ENCODE measurements around the gene B3GALT5. TPM values are rescaled to one million over a fixed set of nuclear protein-coding genes. Genes with fewer than 3 reads are reported as not detected.

B3GALT5 gene
- total RNA-seq, 2 donors from 2014 or later = 0.14 TPM; not detected in 1

DNA sequence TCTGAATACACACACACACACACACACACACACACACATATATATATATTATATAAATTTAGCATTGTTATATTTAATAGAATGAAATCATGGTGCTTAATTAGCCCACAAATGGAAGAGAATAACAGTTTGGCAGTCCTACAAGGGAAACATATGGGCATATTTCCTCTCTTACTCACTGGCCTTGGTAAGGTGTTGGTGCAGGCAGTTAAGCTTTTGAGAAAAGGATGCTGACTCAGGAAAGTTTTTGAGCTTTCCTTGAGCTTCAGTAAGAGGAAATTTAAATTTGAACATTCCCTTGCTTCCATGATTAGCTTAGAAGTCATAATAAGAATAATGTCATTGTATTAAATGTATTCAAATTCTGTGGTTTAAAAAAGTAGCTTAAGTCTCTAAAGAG, 37.0 kb upstream of the B3GALT5 start:
- H3K27me3 ChIP-seq (replicated peaks; ENCODE audit: insufficient read depth) = no peaks in the 10 kb centered on the region
- H3K36me3 ChIP-seq = no peaks in the 10 kb centered on the region
- no peak overlapping the region for H3K4me3 ChIP-seq
- H3K9me3 ChIP-seq = no peaks in the 10 kb centered on the region
- ATAC-seq (ENCODE audit: insufficient number of reproducible peaks, low FRiP score, low read depth) (no peak), DNase-seq (ENCODE audit: low spot score) (no peak)
- H3K27ac ChIP-seq = no peak overlapping the region
- TF ChIP-seq, protein P1, sequence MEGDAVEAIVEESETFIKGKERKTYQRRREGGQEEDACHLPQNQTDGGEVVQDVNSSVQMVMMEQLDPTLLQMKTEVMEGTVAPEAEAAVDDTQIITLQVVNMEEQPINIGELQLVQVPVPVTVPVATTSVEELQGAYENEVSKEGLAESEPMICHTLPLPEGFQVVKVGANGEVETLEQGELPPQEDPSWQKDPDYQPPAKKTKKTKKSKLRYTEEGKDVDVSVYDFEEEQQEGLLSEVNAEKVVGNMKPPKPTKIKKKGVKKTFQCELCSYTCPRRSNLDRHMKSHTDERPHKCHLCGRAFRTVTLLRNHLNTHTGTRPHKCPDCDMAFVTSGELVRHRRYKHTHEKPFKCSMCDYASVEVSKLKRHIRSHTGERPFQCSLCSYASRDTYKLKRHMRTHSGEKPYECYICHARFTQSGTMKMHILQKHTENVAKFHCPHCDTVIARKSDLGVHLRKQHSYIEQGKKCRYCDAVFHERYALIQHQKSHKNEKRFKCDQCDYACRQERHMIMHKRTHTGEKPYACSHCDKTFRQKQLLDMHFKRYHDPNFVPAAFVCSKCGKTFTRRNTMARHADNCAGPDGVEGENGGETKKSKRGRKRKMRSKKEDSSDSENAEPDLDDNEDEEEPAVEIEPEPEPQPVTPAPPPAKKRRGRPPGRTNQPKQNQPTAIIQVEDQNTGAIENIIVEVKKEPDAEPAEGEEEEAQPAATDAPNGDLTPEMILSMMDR (IDR thresholded peaks at IDR 0.05) = no peak
- H3K4me1 ChIP-seq (ENCODE audit: control insufficient read depth in 1 of 2, low read depth in 2 of 2) = no peaks in the 10 kb centered on the region

- H3K4me1 ChIP-seq (ENCODE audit: control insufficient read depth in 1 of 2, low read depth in 2 of 2) = no peaks in the 10 kb centered on the region
- no peak overlapping the region for H3K4me3 ChIP-seq
- TF ChIP-seq, protein P1 (IDR thresholded peaks at IDR 0.05) = no peak
- H3K27ac ChIP-seq = no peak overlapping the region
- H3K27me3 ChIP-seq (replicated peaks; ENCODE audit: insufficient read depth) = no peaks in the 10 kb centered on the region
- DNase-seq (ENCODE audit: low spot score) (no peak), ATAC-seq (ENCODE audit: insufficient number of reproducible peaks, low FRiP score, low read depth) (no peak)
- H3K36me3 ChIP-seq = no peaks in the 10 kb centered on the region
- no peaks in the 10 kb centered on the region for H3K9me3 ChIP-seq
These were observed 36.1 kb upstream of the B3GALT5 start for GRCh38 chr21:39576518-39577128.

DNA sequence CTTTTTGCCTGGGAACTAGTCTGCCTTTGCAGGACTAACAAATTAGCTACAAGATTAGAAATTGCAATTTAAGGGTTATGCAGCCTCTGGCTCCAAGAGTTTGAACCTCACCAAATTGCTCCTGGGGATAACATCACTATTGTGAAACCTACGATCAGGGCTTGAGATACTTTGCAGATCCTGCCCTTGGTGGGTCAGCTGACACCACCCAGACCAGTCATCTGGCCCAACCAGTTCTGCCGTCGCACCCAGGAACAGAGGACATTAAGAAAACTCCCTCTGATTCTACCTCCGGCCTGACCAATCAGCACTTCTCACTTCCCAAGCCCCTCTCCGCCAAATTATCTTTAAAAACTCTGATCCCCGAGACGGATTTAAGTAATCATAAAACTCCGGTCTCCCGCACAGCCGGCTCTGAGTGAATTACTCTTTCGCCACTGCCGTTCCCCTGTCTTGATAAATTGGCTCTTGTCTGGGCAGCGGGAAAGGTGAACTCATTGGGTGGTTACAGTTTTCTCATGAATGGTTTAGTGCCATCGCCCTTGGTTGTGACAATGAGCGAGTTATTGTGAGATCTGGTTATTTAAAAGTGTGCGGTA, 32.9 kb upstream of the B3GALT5 start:
- no peaks in the 10 kb centered on the region for H3K36me3 ChIP-seq
- H3K4me1 ChIP-seq (ENCODE audit: control insufficient read depth in 1 of 2, low read depth in 2 of 2) = no peaks in the 10 kb centered on the region
- no peaks in the 10 kb centered on the region for H3K9me3 ChIP-seq
- TF ChIP-seq, protein P1 (IDR thresholded peaks at IDR 0.05) = no peak
- no peak for DNase-seq (ENCODE audit: low spot score)
- ATAC-seq (ENCODE audit: insufficient number of reproducible peaks, low FRiP score, low read depth) = no peak
- no peaks in the 10 kb centered on the region for H3K27me3 ChIP-seq (replicated peaks; ENCODE audit: insufficient read depth)
- no peak overlapping the region for H3K4me3 ChIP-seq
- no peak overlapping the region for H3K27ac ChIP-seq

DNA sequence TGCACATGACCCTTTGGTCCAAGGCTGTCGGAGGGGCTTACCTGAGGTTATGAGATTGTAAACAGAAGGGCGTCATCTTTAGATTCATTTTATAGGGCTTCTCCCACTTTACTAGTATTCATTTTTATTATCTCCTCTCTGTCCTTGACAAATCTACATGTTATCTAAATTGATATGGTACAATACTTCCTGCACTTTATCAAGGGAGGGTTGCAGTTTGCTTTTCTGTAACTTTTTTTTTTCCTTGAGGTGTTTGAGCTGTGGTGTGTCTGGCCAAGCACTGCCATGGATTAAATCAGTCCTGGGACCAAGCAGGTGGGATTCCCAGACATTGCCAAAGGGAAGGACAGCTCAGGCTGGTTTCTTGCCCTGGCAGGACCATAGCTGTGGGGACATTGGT, 32.0 kb upstream of the B3GALT5 start:
- DNase-seq (ENCODE audit: low spot score) (no peak), ATAC-seq (ENCODE audit: insufficient number of reproducible peaks, low FRiP score, low read depth) (no peak)
- TF ChIP-seq, protein P1 (IDR thresholded peaks at IDR 0.05) = no peak
- H3K27me3 ChIP-seq (replicated peaks; ENCODE audit: insufficient read depth) = no peaks in the 10 kb centered on the region
- no peak overlapping the region for H3K4me3 ChIP-seq
- no peaks in the 10 kb centered on the region for H3K4me1 ChIP-seq (ENCODE audit: control insufficient read depth in 1 of 2, low read depth in 2 of 2)
- H3K27ac ChIP-seq = no peak overlapping the region
- H3K36me3 ChIP-seq = no peaks in the 10 kb centered on the region
- H3K9me3 ChIP-seq = no peaks in the 10 kb centered on the region

- Histone ChIP-seq H3K4me3 (no peak overlapping the region), H3K36me3 (no peaks in the 10 kb centered on the region), H3K27ac (no peak overlapping the region), H3K9me3 (no peaks in the 10 kb centered on the region), H3K4me1 (ENCODE audit: control insufficient read depth in 1 of 2, low read depth in 2 of 2) (no peaks in the 10 kb centered on the region), H3K27me3 (replicated peaks; ENCODE audit: insufficient read depth) (no peaks in the 10 kb centered on the region)
- TF ChIP-seq, protein P1 (IDR thresholded peaks at IDR 0.05) = no peak
- DNase-seq (ENCODE audit: low spot score) (no peak), ATAC-seq (ENCODE audit: insufficient number of reproducible peaks, low FRiP score, low read depth) (no peak)
These were observed 31.3 kb upstream of the B3GALT5 start for GRCh38 chr21:39581414-39581813.

Data from thoracic aorta (tissue), 2 donors.